GM18499 (cell line): Measurements from ENCODE around the gene OTOS.

ENCODE experiments used
- ATAC-seq: cut with Tn5 transposase; IDR thresholded peaks from one replicate; pipeline ENCODE4 v1.9.1; 2021; ENCODE audit warnings: moderate number of reproducible peaks; ENCODE audit not compliant: insufficient read depth, unreplicated experiment

OTOS gene

GRCh38 chr2:240139011-240139441 lies 1.4 kb downstream of the OTOS start:
- ATAC-seq, result no peak

GRCh38 chr2:240138254-240138984 lies 2.0 kb downstream of the OTOS start:
- ATAC-seq, result no peak

- ATAC-seq, result no peak
Observed at GRCh38 chr2:240137596-240138253, 2.7 kb downstream of the OTOS start.

GRCh38 chr2:240136671-240137292 lies 3.7 kb downstream of the OTOS start:
- no peak for ATAC-seq

GRCh38 chr2:240136013-240136670 lies 4.3 kb downstream of the OTOS start, which contains the start of gene COPS9:
TSS of gene COPS9 (minus strand) at chr2:240136305. CDS start at chr2:240136284, 21 bp downstream.
- no peak for ATAC-seq

GRCh38 chr2:240135706-240136012 lies 4.8 kb downstream of the OTOS start:
- no peak for ATAC-seq

- ATAC-seq, result no peak
Observed at GRCh38 chr2:240134956-240135520, 5.4 kb downstream of the OTOS start.

- ATAC-seq, result no peak
Observed at GRCh38 chr2:240134466-240134865, 6.0 kb downstream of the OTOS start.

GRCh38 chr2:240133401-240133800 lies 7.1 kb downstream of the OTOS start:
- no peak for ATAC-seq

- no peak for ATAC-seq
Observed at GRCh38 chr2:240132651-240132980, 7.8 kb downstream of the OTOS start.

GRCh38 chr2:240131941-240132650 lies 8.4 kb downstream of the OTOS start:
- no peak for ATAC-seq

GRCh38 chr2:240131296-240131695 lies 9.2 kb downstream of the OTOS start:
- no peak for ATAC-seq

- ATAC-seq, result no peak
Observed at GRCh38 chr2:240130393-240131195, 9.9 kb downstream of the OTOS start.

GRCh38 chr2:240129731-240130392 lies 10.6 kb downstream of the OTOS start:
- no peak for ATAC-seq

- no peak for ATAC-seq
Observed at GRCh38 chr2:240129311-240129710, 11.1 kb downstream of the OTOS start.

- no peak for ATAC-seq
Observed at GRCh38 chr2:240128608-240129145, 11.8 kb downstream of the OTOS start.

- ATAC-seq, result no peak
Observed at GRCh38 chr2:240127911-240128607, 12.4 kb downstream of the OTOS start.

GRCh38 chr2:240127191-240127750 lies 13.2 kb downstream of the OTOS start:
- ATAC-seq, result no peak
